ELR (cell line): ENCODE data around the gene VAT1.
"Not testable (repeated sequence)": the region's sequence is repeated elsewhere in the genome, so short reads cannot be mapped to it uniquely, and the experiment has no call there.

Experiments
- DNase-seq: peaks from one replicate; pipeline ENCODE4 v3.0.0-alpha.2; 2015; ENCODE audit warnings: low read depth

VAT1 gene

GRCh38 chr17:42973323-42973722 is 48.9 kb downstream of the VAT1 start:
- DNase-seq, result not testable (repeated sequence)

- no peak for DNase-seq
Observed at GRCh38 chr17:42971589-42971988, 50.6 kb downstream of the VAT1 start.

DNA sequence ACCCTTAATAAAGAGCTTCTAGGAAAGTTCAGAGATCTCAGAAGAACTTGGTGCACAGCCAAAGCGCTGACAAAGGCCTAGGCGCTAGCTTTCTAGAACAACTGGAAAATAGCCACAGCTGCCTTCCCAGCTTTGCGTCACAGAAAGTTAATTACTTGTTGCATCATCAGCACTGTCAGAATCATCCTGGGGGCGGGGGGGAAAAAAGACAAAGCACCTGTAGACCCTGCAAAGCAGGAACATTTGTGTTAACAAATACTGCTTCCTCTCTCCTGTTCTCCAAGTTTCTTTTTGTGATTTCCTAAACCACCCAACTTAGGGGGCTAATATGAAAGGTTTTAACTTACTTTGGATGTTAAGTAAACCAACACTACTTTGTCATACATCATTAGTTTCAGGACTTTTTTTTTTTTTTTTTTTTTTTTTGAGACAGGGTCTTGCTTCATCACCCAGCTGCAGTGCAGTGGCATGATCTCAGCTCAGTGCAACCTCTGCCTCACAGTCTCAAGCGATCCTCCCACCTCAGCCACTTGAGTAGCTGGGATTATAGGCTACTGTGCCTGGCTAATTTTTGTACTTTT is 53.1 kb downstream of the VAT1 start:
- no peak for DNase-seq

GRCh38 chr17:42967925-42968324 is 54.3 kb downstream of the VAT1 start:
- no peak for DNase-seq
